ENCODE data around the gene TSC22D4.

DNA sequence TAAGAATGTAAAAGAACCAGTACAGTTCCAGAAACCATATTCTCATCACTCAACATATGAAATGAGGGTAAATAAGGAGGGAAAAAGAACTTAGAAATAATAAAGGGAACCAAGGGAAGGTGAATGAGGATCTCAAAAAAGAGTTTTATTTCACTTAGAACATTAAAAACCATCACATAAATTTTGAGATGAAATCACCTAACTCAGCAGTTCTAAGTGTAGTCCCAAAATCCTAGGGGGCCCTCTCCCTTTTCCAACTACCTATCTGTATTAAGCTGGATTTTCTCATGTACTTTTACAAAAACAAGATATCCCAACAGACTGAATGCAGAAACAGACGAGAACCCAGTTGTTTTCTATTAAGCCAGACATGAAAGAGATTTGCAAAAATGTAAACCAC is 53.7 kb downstream of the TSC22D4 start:
- no peak for TF ChIP-seq ZNF792 (tag by site-specific recombination; IDR thresholded peaks at IDR 0.05)
- no peak for TF ChIP-seq ZNF571 (tag by site-specific recombination; IDR thresholded peaks at IDR 0.05)
- no peak for TF ChIP-seq CTCF (tag by site-specific recombination; IDR thresholded peaks at IDR 0.05)
- no peak for TF ChIP-seq GLI2 (tag by site-specific recombination; IDR thresholded peaks at IDR 0.05; ENCODE audit: borderline replicate concordance, low read depth)
